PFSK-1 (cell line): ENCODE results near the gene SPDYE3. TPM values are rescaled to one million over a fixed set of nuclear protein-coding genes. Genes with fewer than 3 reads are reported as not detected.
"Not testable (repeated sequence)": the region's sequence is repeated elsewhere in the genome, so short reads cannot be mapped to it uniquely, and the experiment has no call there.

ENCODE experiments used
- FOXP2 ChIP-seq: optimal IDR thresholded peaks from 2 replicates; pipeline ENCODE3; 2011; ENCODE audit warnings: borderline replicate concordance, control low read depth, inconsistent platforms; ENCODE audit not compliant: insufficient read depth; ENCODE audit errors: extremely low read length, extremely low read depth
- POLR2AphosphoS5 ChIP-seq: IDR thresholded peaks from 2 replicates; pipeline ENCODE4 v1.6.1; 2012; ENCODE audit warnings: low read depth, mild to moderate bottlenecking, control low read depth, low read length, moderate library complexity
- SIN3A ChIP-seq: IDR thresholded peaks from 2 replicates; pipeline ENCODE4 v1.6.1; 2012; ENCODE audit warnings: mild to moderate bottlenecking, low read length, moderate library complexity, borderline replicate concordance; ENCODE audit not compliant: insufficient read depth
- TAF1 ChIP-seq: IDR thresholded peaks from 2 replicates; pipeline ENCODE4 v1.6.1; 2012; ENCODE audit warnings: low read length, control low read depth, borderline replicate concordance; ENCODE audit not compliant: insufficient read depth
- polyA plus RNA-seq: library from polyadenylated mRNA; unstranded; fragments of >200 nt; gene quantifications from one replicate; pipeline ENCODE4 v1.2.1, GENCODE V29; 2012; ENCODE audit warnings: low read depth, missing spikeins; ENCODE audit not compliant: insufficient read length
- TF ChIP-seq, protein P1 (sequence below), 2 experiments: IDR thresholded peaks; 2 replicates each; pipeline versions ENCODE4 v1.6.1 to v1.8.0; 2011 to 2012; ENCODE audit warnings: low read depth in 2 of 2, low read length in 2 of 2, control low read depth in 1 of 2, inconsistent platforms in 1 of 2, mild to moderate bottlenecking in 1 of 2, moderate library complexity in 1 of 2; ENCODE audit not compliant: insufficient read depth in 1 of 2

Gene SPDYE3, protein sequence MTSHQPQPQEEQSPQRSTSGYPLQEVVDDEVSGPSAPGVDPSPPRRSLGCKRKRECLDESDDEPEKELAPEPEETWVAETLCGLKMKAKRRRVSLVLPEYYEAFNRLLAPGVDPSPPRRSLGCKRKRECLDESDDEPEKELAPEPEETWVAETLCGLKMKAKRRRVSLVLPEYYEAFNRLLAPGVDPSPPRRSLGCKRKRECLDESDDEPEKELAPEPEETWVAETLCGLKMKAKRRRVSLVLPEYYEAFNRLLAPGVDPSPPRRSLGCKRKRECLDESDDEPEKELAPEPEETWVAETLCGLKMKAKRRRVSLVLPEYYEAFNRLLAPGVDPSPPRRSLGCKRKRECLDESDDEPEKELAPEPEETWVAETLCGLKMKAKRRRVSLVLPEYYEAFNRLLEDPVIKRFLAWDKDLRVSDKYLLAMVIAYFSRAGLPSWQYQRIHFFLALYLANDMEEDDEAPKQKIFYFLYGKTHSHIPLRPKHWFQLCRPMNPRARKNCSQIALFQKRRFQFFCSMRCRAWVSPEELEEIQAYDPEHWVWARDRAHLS
- polyA plus RNA-seq, result 2.0 TPM

DNA sequence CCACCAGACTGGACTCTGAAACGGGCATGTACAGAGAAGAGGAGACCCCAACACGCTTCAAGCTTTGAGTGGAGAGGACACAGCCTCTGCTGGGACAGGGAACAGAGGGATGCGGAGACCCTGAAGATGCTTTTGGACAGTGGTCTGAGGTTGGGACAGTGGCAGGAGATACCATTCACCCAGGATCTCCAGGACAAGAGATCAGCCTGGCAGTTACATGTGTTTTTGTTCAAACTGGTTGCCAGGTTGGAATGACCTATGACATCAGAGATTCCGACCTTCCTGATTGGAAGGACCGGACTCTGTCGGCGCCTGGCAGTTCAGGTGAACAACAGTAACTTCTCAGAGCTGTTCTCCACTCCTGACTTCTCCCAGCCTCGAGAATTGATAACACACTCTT is at the start of gene SPDYE3:
Gene SPDYE3 (plus strand): TSS at position 301 of the 400 bp plus-strand sequence. CDS start 184 bp downstream, outside the sequence.
- not testable (repeated sequence) for TF ChIP-seq SIN3A, TAF1
- TF ChIP-seq, protein P1, sequence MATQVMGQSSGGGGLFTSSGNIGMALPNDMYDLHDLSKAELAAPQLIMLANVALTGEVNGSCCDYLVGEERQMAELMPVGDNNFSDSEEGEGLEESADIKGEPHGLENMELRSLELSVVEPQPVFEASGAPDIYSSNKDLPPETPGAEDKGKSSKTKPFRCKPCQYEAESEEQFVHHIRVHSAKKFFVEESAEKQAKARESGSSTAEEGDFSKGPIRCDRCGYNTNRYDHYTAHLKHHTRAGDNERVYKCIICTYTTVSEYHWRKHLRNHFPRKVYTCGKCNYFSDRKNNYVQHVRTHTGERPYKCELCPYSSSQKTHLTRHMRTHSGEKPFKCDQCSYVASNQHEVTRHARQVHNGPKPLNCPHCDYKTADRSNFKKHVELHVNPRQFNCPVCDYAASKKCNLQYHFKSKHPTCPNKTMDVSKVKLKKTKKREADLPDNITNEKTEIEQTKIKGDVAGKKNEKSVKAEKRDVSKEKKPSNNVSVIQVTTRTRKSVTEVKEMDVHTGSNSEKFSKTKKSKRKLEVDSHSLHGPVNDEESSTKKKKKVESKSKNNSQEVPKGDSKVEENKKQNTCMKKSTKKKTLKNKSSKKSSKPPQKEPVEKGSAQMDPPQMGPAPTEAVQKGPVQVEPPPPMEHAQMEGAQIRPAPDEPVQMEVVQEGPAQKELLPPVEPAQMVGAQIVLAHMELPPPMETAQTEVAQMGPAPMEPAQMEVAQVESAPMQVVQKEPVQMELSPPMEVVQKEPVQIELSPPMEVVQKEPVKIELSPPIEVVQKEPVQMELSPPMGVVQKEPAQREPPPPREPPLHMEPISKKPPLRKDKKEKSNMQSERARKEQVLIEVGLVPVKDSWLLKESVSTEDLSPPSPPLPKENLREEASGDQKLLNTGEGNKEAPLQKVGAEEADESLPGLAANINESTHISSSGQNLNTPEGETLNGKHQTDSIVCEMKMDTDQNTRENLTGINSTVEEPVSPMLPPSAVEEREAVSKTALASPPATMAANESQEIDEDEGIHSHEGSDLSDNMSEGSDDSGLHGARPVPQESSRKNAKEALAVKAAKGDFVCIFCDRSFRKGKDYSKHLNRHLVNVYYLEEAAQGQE (IDR thresholded peaks at IDR 0.05; ENCODE audit: insufficient read depth in 1 of 2, low read depth in 2 of 2, low read length in 2 of 2), result not testable (repeated sequence)

DNA sequence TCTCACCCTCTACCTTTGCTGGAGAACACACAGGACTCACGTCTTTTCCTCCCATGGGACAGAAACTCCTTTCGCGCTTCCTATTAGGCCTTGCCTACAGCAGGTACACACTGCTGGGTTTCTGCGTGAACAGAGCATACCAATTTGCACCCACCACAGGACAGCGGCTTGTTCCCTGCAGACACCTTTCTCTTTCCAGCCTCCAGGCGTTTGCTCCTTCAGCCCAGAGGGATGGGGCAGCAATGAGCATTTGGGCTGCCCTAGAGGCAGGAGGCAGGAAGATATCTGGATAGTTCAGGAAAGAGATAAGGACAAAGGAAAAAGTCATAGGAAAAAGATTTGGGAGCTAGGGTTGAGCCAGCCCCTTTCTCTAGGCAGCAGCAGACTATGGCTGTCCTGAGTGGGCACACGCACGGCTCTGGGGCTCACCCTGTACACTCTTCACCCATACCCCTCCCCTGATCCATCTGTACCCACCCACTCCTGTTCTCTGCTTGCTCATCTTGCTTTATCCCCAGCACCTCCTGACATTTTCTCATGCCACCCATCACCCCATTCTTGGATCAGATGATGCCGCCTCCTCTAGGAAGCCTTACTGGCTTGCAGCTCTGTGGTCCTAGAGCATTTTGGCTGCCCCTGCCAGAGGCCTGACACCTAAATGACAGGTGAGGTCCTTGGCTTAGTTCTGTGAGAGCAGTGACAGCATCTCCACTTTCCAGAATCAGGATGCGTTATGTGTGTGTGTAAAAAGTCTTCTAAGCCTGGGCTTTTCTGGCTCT is 40.7 kb upstream of the SPDYE3 start:
- TF ChIP-seq, protein P1 (IDR thresholded peaks at IDR 0.05; ENCODE audit: insufficient read depth in 1 of 2, low read depth in 2 of 2, low read length in 2 of 2), result no peak
- TF ChIP-seq POLR2AphosphoS5 (no peak), FOXP2 (no peak), TAF1 (no peak), SIN3A (no peak)

DNA sequence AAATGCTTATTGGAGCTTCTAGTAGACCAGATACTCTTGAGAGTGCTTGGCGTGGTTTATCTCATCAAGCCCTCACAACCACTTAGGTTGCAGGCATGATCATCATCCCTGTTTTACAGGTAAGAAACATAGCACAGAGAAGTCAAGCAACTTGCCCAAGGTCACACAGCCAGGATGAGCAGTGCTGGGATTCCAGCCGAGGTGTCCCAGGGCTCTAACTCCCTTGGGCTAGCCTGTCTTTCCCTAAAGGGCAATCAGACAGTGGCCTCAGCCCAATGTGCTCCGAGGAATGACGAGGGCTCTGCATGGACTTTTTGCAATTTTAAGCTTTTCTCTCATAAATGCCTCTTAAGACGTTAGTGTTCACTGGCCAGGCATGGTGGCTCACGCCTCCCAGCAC is 39.9 kb upstream of the SPDYE3 start:
- TF ChIP-seq TAF1 (no peak), POLR2AphosphoS5 (no peak), FOXP2 (no peak), SIN3A (no peak)
- TF ChIP-seq, protein P1 (IDR thresholded peaks at IDR 0.05; ENCODE audit: insufficient read depth in 1 of 2, low read depth in 2 of 2, low read length in 2 of 2), result no peak

DNA sequence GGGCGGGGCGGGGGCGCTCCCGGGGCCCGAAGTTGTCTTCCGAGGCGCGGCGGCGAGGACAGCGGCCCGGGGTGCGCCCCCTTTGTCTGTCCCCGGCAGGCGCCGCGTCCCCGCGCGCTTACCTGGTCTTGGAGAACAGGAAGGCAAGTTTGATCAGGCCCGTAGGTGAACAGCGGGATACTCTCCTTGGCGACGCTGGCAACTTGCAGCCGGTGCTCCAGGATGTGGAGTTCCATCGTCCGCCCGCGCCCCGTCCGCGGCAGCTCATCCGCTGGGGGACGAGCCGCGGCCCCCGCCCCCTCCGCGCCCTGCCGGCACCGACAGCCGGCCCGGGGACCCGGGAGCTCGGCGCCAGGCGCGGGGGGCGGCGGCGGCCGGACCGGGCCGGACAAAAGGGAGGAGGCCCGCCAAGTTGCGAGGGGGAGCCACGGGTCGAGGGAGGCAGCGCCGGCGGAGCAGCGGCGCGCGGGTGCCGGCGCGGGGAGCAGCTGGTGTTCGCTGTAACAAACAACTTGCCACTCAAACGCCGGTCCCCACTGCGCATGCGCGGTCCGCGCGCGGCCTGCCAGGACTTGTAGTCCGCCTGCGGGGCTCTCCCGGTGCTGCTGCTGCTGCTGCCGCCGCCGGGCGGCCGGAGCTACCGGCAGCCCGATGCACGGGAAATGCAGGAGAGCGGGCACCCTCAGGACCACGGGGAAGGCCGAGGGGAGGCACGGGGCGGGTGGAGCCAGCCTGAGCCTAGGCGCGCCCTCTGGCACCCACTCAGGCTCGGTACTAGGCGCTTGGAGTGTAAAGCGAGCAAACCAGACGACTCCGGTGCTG is 35.6 kb upstream of the SPDYE3 start:
- TF ChIP-seq FOXP2, result no peak
- TF ChIP-seq POLR2AphosphoS5, result peak; percentile 65

DNA sequence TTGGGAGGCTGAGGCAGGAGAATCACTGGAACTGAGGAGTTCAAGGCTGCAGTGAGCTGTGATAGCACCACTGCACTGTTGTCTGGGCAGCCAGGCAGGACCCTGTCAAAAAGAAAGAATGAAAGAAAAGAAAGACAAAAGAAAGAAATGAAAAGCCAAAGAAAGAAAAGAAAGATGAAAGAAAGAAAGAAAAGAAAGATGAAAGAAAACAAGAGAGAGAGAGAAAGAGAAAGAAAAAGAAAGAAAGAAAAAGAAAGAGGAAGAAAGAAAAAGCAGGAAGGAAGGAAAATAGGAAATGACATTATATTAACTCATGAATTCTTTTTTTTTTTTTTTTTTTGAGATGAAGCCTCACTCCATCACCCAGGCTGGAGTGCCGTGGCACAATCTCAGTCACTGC is 32.4 kb upstream of the SPDYE3 start:
- TF ChIP-seq FOXP2, result no peak
- no peak for TF ChIP-seq POLR2AphosphoS5
- TF ChIP-seq SIN3A, result no peak
